CD4-positive, alpha-beta T cell treated with Interleukin-6 at 100 ng/mL for 8 hours (primary cell): ENCODE measurements around the gene SLITRK5.

Experiments used
- DNase-seq: peaks from one replicate; pipeline ENCODE4 v3.0.0-alpha.2; 2020; ENCODE audit warnings: mixed read lengths, low spot score

Gene SLITRK5

GRCh38 chr13:87671031-87671752 is at the start of gene SLITRK5:
TSS of gene SLITRK5 (plus strand) at chr13:87671371. CDS start at chr13:87675389, 4,018 bp downstream.
- DNase-seq, result peak; percentile 13

- no peak for DNase-seq
Measured at GRCh38 chr13:87622971-87623370, 48.2 kb upstream of the SLITRK5 start.

- DNase-seq, result no peak
Measured at GRCh38 chr13:87656306-87656705, 14.9 kb upstream of the SLITRK5 start.

GRCh38 chr13:87661471-87661870 is 9.7 kb upstream of the SLITRK5 start:
- no peak for DNase-seq

- no peak for DNase-seq
Measured at GRCh38 chr13:87666831-87667230, 4.3 kb upstream of the SLITRK5 start.

- no peak for DNase-seq
Measured at GRCh38 chr13:87667686-87668085, 3.5 kb upstream of the SLITRK5 start.

- DNase-seq, result no peak
Measured at GRCh38 chr13:87669379-87669978, 1.7 kb upstream of the SLITRK5 start.

GRCh38 chr13:87671753-87672605 is 808 bp downstream of the SLITRK5 start:
- no peak for DNase-seq

- DNase-seq, result no peak
Measured at GRCh38 chr13:87674247-87674738, 3.1 kb downstream of the SLITRK5 start.

- no peak for DNase-seq
Measured at GRCh38 chr13:87675851-87676250, 4.7 kb downstream of the SLITRK5 start.

GRCh38 chr13:87676254-87677042 is 5.3 kb downstream of the SLITRK5 start:
- DNase-seq, result no peak

GRCh38 chr13:87677043-87677495 is 5.9 kb downstream of the SLITRK5 start:
- DNase-seq, result no peak

GRCh38 chr13:87677496-87678371 is 6.6 kb downstream of the SLITRK5 start:
- DNase-seq, result no peak

GRCh38 chr13:87678372-87678752 is 7.2 kb downstream of the SLITRK5 start:
- no peak for DNase-seq

- no peak for DNase-seq
Measured at GRCh38 chr13:87680298-87680697, 9.1 kb downstream of the SLITRK5 start.

- DNase-seq, result no peak
Measured at GRCh38 chr13:87684850-87685742, 13.9 kb downstream of the SLITRK5 start.

- DNase-seq, result no peak
Measured at GRCh38 chr13:87696458-87696857, 25.3 kb downstream of the SLITRK5 start.

GRCh38 chr13:87698268-87698667 is 27.1 kb downstream of the SLITRK5 start:
- DNase-seq, result no peak

GRCh38 chr13:87709947-87710346 is 38.8 kb downstream of the SLITRK5 start:
- DNase-seq, result no peak

- DNase-seq, result no peak
Measured at GRCh38 chr13:87712012-87712411, 40.8 kb downstream of the SLITRK5 start.
